ENCODE data around the gene GPR84. TPM values are rescaled to one million over a fixed set of nuclear protein-coding genes. Genes with fewer than 3 reads are reported as not detected.

The GPR84 gene
- total and polyA plus RNA-seq, 9 of the 15 experiments (the other 6 are each of a cell fraction or from before 2014, with no cell fraction given): 0.07 to 0.18 (median 0.11) TPM; not detected in 5

DNA sequence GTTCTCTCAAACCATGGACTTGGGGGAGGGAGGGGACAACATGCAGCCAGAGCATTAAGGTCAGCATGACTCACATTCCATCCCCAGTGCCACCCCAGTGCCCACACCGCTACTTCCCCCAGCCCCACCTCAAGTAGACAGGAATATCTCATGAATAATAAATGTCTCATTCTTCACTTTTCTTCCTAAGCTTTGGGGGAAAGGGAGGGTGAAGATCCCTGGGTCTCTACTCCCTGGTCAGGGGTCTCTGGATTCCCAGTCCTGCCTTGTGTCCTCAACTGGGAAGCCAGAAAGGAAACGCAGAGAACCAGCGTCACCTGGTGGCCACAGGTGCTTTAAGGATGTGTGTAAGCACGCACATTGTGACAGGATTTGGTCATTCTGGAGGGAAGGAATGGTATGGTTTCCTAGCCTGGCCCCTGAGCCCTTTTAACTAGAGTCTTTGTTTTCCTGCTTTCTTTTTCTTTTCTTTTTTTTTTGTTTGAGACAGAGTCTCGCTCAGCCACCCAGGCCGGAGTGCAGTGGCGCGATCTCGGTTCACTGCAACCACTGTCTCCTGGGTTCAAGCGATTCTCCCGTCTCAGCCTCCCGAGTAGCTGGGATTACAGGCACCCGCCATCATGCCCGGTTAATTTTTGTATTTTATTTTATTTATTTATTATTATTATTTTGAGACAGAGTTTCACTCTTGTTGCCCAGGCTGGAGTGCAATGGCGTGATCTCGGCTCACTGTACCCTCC lies 3.4 kb downstream of the GPR84 start:
- Histone ChIP-seq H3K4me3 (no peak overlapping the region), H3K9ac (ENCODE audit: insufficient read depth in 1 of 2, low read depth in 2 of 2, low read length in 2 of 2) (peak overlapping the region in 1 of 2 experiments; percentile 4; a peak in 1 of 4 replicates), H3K9me3 (replicated peaks; ENCODE audit: control insufficient read depth, insufficient read depth, low read depth, low read length) (no peaks in the 10 kb centered on the region), H2AFZ (ENCODE audit: low read depth, low read length) (peak overlapping the region; percentile 30; the same call in 1 of the 2 replicates), H3K36me3 (ENCODE audit: control insufficient read depth, insufficient read depth, low read length) (no peaks in the 10 kb centered on the region), H3K4me1 (replicated peaks in 1 of 2; ENCODE audit: control insufficient read depth in 2 of 2, insufficient read depth in 2 of 2, low read length in 2 of 2) (peaks cover 29 to 39% of the 10 kb centered on the region in 2 experiments), H3K27ac (ENCODE audit: extremely low read depth, low read depth, low read length) (peak overlapping the region; percentile 89), H3K4me2 (ENCODE audit: insufficient read depth, low read length) (peak overlapping the region; percentile 13; the same call in 1 of the 2 replicates), H3K79me2 (ENCODE audit: control insufficient read depth, insufficient read depth, low read length) (peaks cover 26% of the 10 kb centered on the region; the same call in 2 of the 3 replicates), H3K9me1 (ENCODE audit: control insufficient read depth, insufficient read depth, low read length) (no peaks in the 10 kb centered on the region), H4K20me1 (replicated peaks; ENCODE audit: control insufficient read depth, insufficient read depth, low read length) (no peaks in the 10 kb centered on the region), H3K27me3 (ENCODE audit: control insufficient read depth in 2 of 2, insufficient read depth in 2 of 2, low read length in 2 of 2) (no peaks in the 10 kb centered on the region)
- peak; percentile 47 to 93 (median 58) for DNase-seq (ENCODE audit: extremely low read depth in 1 of 4, low spot score in 3 of 4)
- intact Hi-C loops (cut with micrococcal nuclease) (loop anchor here (1.0 to 10.0 kb wide), 3 partner anchors 34 to 376 kb away; partner anchors contain the start of genes COPZ1 and HOXC10), in situ Hi-C loops (cut with MboI) (loop anchor here (10.0 kb wide), 2 partner anchors 66 to 376 kb away; partner anchors contain the start of gene HOXC10)
- POLR2A ChIA-PET: interaction anchor here (0.6 to 5.8 kb wide), 8 partner anchors 14 to 366 kb away, joined by 3 to 57 read pairs (median 4); partner anchors contain the start of gene NFE2
- peak; percentile 65 for ATAC-seq
- FAIRE-seq: peak; percentile 94
- BruUV-seq (replicated peaks): no TSS peak
- 57% methylated on average over 14 of the region's 16 CpGs for WGBS (ENCODE audit: insufficient coverage, low coverage, missing lambda C conversion rate)
- CTCF ChIA-PET (ENCODE audit: low intra/inter-chr PET ratio): interaction anchor here (0.7 to 3.9 kb wide), 13 partner anchors 19 to 328 kb away, joined by 3 to 34 read pairs (median 4); partner anchors contain the start of genes COPZ1 and HOXC5
- TF ChIP-seq, protein P1, sequence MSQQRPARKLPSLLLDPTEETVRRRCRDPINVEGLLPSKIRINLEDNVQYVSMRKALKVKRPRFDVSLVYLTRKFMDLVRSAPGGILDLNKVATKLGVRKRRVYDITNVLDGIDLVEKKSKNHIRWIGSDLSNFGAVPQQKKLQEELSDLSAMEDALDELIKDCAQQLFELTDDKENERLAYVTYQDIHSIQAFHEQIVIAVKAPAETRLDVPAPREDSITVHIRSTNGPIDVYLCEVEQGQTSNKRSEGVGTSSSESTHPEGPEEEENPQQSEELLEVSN (IDR thresholded peaks at IDR 0.05; ENCODE audit: borderline replicate concordance in 1 of 2, extremely low read depth in 1 of 2, insufficient read depth in 1 of 2, insufficient read length in 1 of 2, low read depth in 1 of 2, low read length in 1 of 2, poor library complexity in 1 of 2, severe bottlenecking in 1 of 2): peak in 1 of 2 experiments; percentile 25
- TF ChIP-seq HLTF (IDR thresholded peaks at IDR 0.05) (peak; percentile 22; the same call in 1 of the 2 replicates), CBX3 (IDR thresholded peaks at IDR 0.05; ENCODE audit: borderline replicate concordance in 1 of 2, low read length in 2 of 2) (peak in 1 of 2 experiments; percentile 44; a peak in 1 of 3 replicates), KLF6 (CRISPR knock-in tag; IDR thresholded peaks at IDR 0.05; ENCODE audit: borderline replicate concordance) (no peak), MTA3 (IDR thresholded peaks at IDR 0.05; ENCODE audit: borderline replicate concordance) (peak; percentile 72), BACH1 (tag; IDR thresholded peaks at IDR 0.05) (no peak), L3MBTL2 (IDR thresholded peaks at IDR 0.05) (peak; percentile 48), ATF1 (CRISPR knock-in tag; IDR thresholded peaks at IDR 0.05) (no peak), ATF1 (tag; IDR thresholded peaks at IDR 0.05) (peak; percentile 53), SOX6 (IDR thresholded peaks at IDR 0.05) (no peak), JUN (IDR thresholded peaks at IDR 0.05; ENCODE audit: borderline replicate concordance, low read depth, low read length) (0 out of 2 replicates have a peak, but pooled peaks have one; percentile 46), JUN (CRISPR knock-in tag; IDR thresholded peaks at IDR 0.05; ENCODE audit: borderline replicate concordance) (no peak), JUND (IDR thresholded peaks at IDR 0.05; ENCODE audit: borderline replicate concordance, low read depth, low read length) (no peak), JUND (tag; IDR thresholded peaks at IDR 0.05; ENCODE audit: borderline replicate concordance, low read depth, low read length) (peak; percentile 62; the same call in 2 of the 3 replicates), MED1 (CRISPR knock-in tag; IDR thresholded peaks at IDR 0.05; ENCODE audit: borderline replicate concordance) (no peak), ETV6 (IDR thresholded peaks at IDR 0.05; ENCODE audit: borderline replicate concordance in 1 of 2, low read depth in 2 of 2, low read length in 1 of 2) (no peak), ETV6 (CRISPR knock-in tag; IDR thresholded peaks at IDR 0.05; ENCODE audit: borderline replicate concordance) (no peak)

All from K562 (cell line).